Putamen (tissue), 1 donor: Measurements from ENCODE around the gene HNRNPCL1.
"Not testable (repeated sequence)": the region's sequence is repeated elsewhere in the genome, so short reads cannot be mapped to it uniquely, and the experiment has no call there.

ENCODE experiments used
- DNase-seq: peaks from one replicate; pipeline ENCODE4 v3.0.0-alpha.2; 2016; ENCODE audit warnings: low spot score

The HNRNPCL1 gene

DNA sequence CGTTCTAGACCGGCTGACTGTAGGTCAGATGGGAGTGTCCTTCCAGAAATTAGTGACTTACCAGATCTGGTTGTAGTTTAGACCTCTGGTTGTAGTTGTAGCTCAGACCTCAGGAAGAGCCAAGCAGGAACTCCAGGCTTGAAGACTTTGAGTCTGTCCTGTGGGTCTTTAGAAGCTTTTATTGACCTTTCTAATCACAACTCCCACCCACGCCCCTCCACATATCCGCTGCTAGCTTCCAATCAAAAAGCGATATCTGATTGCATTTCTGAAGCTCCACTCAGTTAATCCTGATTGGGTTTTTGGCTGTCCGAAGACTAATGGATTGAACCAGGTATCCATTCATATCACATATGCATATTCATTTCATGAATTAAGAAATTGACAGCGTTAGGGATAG, at the start of gene HNRNPCL1:
Gene HNRNPCL1 (minus strand): TSS at position 101 of the 400 bp plus-strand sequence. CDS start 431 bp downstream, outside the sequence.
- DNase-seq = not testable (repeated sequence)

DNA sequence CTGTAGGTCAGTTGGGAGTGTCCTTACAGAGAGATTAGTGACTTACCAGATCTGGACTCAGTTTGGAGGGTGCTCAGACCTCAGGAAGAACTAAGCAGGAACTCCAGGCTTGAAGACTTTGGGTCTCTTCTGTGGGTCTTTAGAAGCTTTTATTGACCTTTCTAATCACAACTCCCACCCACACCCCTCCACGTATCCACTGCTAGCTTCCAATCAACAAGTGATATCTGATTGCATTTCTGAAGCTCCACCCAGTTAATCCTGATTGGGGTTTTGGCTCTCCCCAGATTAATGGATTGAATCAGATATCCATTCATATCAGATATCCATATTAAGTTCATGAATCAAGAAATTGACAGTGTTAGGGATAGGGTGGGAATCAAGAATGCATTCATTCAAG, 49.6 kb upstream of the HNRNPCL1 start, which contains the start of gene PRAMEF10:
Gene PRAMEF10 (minus strand): TSS at position 101 of the 400 bp plus-strand sequence. CDS start 2,423 bp downstream, outside the sequence.
- not testable (repeated sequence) for DNase-seq

DNA sequence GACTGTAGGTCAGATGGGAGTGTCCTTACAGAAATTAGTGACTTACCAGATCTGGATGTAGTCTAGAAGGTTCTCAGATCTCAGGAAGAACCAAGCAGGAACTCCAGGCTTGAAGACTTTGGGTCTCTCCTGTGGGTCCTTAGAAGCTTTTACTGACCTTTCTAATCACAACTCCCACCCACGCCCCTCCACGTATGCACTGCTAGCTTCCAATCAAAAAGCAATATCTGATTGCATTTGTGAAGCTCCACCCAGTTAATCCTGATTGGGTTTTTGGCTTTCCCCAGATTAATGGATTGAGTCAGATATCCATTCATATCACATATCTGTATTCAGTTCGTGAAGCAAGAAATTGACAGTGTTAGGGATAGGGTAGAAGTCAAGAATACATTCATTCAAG, 37.6 kb upstream of the HNRNPCL1 start, which contains the start of gene PRAMEF4:
Gene PRAMEF4 (minus strand): TSS at position 101 of the 400 bp plus-strand sequence. CDS start 2,807 bp downstream, outside the sequence.
- not testable (repeated sequence) for DNase-seq

DNA sequence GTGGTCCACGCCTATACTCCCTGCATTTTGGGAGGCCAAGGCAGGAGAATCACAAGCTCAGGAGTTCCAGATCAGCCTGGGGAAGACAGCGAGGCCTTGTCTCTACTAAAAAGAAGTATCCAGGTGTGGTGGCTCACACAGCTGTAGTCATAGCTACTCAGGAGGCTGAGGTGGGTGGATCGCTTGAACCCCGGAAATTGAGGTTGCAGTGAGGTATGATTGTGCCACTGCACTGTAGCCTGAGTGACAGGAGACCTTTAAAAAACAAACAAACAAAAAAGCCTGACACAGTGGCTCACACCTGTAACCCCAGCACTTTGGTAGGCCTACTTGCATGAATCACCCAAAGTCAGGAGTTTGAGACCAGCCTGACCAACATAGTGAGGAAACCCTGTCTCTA, 29.9 kb upstream of the HNRNPCL1 start:
- DNase-seq = not testable (repeated sequence)

DNA sequence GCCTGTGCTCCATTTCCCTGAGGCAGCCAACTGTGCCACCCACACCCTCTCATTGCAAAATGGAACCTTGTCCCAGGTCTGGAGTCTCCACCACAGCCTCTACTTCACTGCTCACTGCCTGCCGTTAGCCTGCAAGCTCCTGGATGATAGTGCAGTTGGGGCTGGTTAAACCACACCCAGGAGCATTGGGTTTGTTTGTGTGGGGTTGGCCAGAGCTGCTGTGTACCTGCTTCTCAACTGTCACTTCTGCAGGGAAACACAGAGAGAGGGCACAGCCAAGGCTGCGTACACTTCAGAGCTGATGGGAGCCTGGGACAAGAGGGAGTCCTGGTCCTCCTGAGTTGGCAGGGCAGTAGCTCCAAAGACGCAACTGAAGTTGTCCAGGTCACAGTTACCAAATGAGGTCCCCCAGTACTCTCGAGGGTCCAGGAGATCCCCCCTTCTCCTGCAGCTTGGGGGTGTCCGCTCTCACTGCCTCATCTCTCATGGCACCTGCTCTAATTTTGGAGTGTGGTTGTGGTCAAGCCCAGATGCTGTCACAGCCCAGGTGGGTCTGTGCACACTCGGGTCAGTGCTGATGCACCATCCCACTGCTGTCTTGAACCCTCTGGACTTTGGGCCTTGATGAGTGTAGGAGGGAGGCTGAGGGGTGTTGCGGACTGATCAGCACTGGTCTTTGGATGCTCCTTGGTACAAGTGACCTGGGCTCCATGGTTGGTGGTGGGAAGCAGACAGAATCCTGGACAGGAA, 14.8 kb upstream of the HNRNPCL1 start:
- not testable (repeated sequence) for DNase-seq

DNA sequence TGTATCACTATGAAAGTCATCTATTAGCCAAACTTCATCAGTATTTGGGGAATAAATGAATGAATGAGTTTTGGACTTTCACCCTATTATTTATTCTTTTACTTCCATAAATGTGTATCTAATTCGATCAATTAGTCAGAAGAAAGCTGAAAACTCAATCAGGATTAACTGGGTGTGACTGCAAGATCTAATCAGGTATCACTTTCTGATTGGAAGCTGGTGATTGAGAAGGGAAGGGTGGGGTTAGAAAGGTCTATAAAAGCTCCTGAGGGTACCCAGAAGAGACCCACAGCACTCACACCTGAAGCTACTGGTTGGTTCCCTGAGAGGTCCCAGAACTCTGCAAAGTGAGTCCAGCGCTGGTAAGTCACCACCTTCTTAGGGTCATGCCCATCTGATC, 8.3 kb upstream of the HNRNPCL1 start, which contains the start of gene PRAMEF2:
Gene PRAMEF2 (plus strand): TSS at position 301 of the 400 bp plus-strand sequence. CDS start 1,924 bp downstream, outside the sequence.
- DNase-seq = not testable (repeated sequence)

DNA sequence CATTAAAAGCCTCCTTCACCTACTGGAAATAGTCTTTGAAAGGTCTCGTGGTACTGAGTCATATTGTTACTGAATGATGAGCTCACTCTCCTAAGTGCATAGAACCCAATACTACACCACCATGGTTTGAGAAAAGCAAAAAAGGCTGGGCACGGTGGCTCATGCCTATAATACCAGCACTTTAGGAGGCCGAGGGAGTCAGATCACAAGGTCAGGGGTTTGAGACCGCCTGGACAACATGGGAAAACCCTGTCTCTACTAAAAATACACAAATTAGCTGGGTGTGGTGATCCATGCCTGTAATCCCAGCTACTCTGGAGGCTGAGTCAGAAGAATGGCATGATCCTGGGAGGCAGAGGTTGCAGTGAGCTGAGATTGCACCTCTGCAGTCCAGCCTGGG, 3.3 kb upstream of the HNRNPCL1 start:
- no peak for DNase-seq

DNA sequence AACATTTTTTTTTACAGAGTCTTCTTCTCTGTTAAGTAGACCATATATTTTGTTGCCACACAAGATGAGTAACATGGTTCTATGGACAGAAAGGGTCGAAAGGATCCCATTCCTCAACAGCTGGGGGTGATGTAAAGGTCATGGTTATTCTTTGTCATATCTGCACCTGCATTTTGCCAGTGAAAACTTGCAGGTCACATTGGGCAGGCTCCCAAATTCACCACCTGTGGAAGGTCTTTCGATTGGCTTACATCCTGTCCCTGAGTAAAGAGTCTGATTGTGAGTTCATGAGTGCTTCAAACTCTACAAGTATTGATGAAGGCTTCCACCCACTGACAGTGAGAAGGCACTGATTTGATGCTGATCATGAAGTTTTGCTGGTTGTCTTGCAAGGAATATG, 15.3 kb downstream of the HNRNPCL1 start:
- not testable (repeated sequence) for DNase-seq

DNA sequence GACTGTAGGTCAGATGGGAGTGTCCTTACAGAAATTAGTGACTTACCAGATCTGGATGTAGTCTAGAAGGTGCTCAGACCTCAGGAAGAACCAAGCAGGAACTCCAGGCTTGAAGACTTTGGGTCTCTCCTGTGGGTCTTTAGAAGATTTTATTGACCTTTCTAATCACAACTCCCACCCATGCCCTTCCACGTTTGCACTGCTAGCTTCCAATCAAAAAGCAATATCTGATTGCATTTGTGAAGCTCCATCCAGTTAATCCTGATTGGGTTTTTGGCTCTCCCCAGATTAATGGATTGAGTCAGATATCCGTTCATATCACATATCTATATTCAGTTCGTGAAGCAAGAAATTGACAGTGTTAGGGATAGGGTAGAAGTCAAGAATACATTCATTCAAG, 17.2 kb downstream of the HNRNPCL1 start, which contains the start of gene PRAMEF11:
Gene PRAMEF11 (minus strand): TSS at position 101 of the 400 bp plus-strand sequence. CDS start 2,621 bp downstream, outside the sequence.
- DNase-seq = not testable (repeated sequence)

DNA sequence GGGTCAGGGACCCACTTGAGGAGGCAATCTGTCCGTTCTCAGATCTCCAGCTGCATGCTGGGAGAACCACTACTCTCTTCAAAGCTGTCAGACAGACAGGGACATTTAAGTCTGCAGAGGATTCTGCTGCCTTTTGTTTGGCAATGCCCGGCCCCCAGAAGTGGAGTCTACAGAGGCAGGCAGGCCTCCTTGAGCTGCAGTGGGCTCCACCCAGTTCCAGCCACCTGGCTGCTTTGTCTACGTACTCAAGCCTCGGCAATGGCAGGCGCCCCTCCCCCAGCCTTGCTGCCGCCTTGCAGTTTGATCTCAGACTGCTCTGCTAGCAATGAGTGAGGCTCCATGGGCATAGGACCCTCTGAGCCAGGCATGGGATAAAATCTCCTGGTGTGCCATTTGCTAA, 29.5 kb downstream of the HNRNPCL1 start:
- DNase-seq = not testable (repeated sequence)

DNA sequence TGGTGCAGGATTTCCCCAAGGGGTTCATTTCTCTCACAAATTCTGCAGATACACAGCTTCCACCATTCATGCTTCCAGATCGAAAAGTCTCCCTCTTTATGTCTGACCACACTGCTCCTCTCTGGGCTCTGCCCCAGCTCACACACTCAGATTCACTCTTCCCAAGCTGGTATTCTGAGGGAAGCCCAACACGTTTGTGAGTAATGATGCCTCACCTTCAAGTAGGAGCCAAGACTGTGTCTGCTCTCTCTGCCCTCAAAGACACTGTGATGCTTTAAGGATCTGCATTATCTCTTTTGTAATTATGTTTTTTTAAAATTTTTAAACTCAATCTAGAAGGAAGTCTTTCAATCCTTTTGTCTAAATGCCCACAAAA, 37.1 kb downstream of the HNRNPCL1 start:
- DNase-seq = no peak

DNA sequence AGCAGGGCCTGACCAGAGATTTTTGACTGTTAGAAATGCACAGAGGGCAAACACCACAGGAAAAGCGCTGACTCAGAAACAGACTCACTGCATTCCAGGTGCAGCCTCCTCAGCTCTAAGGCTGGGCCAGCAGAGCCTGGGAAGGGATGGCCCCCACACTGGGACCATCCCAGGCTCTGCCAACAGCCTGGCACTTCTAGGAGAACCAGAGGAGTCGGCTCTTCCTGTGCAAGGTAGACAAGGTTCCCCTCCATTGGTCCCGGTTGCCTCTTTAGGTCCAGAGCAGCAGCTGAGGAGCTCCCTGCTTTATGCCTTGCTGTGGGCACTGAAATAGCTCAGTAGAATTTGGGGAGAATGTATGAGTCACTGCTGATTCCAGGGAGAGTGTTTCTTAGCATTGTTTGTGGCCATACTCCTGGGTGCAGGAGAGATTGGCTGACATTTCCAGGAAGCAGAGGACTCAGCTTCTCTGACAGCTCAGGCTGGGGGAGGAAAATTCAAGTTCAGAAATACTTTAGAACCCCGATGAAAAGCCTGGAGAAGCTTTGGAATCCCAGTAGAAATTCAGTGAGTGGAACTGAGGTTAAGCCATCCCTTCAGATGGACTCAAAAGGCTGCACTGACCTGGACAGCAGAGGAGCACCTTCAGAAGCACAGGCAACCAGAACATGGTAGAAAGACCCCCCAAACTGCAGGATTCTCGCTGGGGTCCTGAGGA, 37.7 kb downstream of the HNRNPCL1 start:
- DNase-seq = no peak

DNA sequence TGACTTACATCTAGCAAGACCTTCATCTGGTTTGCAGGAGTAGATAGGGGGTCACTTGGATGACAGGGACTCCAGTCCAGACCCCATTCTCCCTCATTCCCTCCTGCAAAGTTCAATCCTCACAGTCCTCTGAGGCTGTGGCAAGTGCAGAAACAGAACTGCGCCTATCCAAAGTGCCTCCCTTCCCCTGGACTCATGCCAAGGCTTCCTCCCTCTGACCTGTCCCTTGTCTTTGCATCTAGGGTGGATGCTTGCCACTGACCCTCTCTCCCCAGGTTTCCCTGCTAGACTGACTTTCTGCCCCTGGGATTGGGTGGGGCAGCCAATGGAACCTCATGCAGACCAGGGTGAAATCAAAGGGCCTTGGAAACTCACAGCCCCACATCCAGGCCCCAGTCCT, 38.6 kb downstream of the HNRNPCL1 start:
- no peak for DNase-seq

DNA sequence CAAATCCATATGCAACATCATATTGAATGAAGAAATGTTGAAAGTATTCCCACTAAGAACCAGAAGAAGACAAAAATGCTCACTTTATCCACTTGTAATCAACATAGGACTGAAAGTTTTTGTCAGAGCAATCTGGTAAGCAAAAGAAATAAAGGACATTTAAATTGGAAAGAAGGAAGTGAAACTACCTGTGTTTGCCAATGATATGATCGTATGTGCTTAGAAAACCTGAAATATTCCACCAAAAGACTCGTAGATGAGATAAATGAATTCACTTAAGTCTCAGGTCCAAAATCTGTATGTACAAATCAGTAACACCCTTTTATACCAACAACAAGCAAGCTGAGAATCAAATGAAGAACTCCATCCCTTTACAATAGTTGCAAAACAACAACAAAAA, 48.8 kb downstream of the HNRNPCL1 start:
- DNase-seq = no peak

DNA sequence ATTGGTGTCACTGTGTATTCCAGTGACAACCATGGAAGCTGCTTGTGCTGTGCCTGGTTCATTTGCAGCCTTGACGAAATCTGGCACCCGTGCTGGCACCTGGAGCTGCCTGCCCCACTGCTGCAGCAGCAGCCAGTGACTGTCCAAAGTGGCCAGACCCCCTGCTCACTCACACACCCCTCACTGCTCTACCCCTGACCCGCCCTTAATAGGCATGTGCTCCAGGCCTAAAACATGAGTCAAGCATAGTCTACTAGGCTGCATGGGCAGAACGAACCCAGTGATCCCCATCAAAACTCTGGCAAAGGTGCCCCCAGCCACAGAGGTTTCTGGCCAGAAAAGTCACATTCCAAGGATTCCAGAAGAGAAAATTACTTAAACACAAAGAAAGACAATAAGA, 49.6 kb downstream of the HNRNPCL1 start:
- DNase-seq = no peak
